ENCODE data around the gene C17orf50.

C17orf50 gene

GRCh38 chr17:35808240-35808961, 47.7 kb downstream of the C17orf50 start:
- no peak for DNase-seq
- intact Hi-C loops (cut with DNase I), result loop anchor here (5.0 kb wide), 1 partner anchor 241 kb away; no protein-coding TSS in a partner anchor

GRCh38 chr17:35808962-35809854, 48.5 kb downstream of the C17orf50 start, which contains the start of gene TAF15:
TAF15 (plus strand) TSS chr17:35809484; CDS start chr17:35809570, 86 bp downstream.
- intact Hi-C loops (cut with DNase I), result loop anchor here (1.0 to 5.0 kb wide), 2 partner anchors 45 to 242 kb away; no protein-coding TSS in a partner anchor
- peak; percentile 96 to 100 (median 98) for DNase-seq

- DNase-seq, result no peak
- intact Hi-C loops (cut with DNase I), result loop anchor here (1.0 to 5.0 kb wide), 2 partner anchors 46 to 243 kb away; no protein-coding TSS in a partner anchor
Observed at GRCh38 chr17:35809855-35810461, 49.3 kb downstream of the C17orf50 start.

- DNase-seq, result no peak
- intact Hi-C loops (cut with DNase I), result no loop called here
Observed at GRCh38 chr17:35811759-35812158, 51.1 kb downstream of the C17orf50 start.

GRCh38 chr17:35812456-35812855, 51.8 kb downstream of the C17orf50 start:
- intact Hi-C loops (cut with DNase I), result no loop called here
- no peak for DNase-seq
